HG02938 (cell line): ENCODE results near the gene SGIP1.
"Not testable (repeated sequence)": the region's sequence is repeated elsewhere in the genome, so short reads cannot be mapped to it uniquely, and the experiment has no call there.

Experiments
- ATAC-seq: cut with Tn5 transposase; IDR thresholded peaks from one replicate; pipeline ENCODE4 v1.9.1; 2021; ENCODE audit warnings: mild to moderate bottlenecking, moderate library complexity; ENCODE audit not compliant: unreplicated experiment

SGIP1 gene

GRCh38 chr1:66725885-66726665, 192.1 kb downstream of the SGIP1 start:
- peak; percentile 72 for ATAC-seq

DNA sequence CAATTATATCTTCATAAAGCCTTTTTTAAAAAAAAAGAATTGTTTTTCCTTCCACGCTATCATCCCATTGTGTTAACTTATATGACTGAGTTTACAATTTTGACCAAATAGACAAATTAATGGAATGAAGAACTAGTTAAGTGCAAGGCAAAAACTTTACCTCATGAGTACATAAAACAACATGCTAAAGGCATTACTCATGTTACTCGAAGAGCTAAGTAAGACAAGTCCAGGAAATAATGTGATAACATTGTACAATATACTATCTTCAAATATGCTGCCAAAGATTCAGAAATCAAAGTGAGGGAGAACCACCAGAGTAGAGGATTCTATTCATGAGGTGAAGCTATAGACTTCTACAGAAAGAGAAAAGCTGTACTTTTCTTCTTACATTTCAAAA, 194.1 kb downstream of the SGIP1 start:
- ATAC-seq, result no peak

DNA sequence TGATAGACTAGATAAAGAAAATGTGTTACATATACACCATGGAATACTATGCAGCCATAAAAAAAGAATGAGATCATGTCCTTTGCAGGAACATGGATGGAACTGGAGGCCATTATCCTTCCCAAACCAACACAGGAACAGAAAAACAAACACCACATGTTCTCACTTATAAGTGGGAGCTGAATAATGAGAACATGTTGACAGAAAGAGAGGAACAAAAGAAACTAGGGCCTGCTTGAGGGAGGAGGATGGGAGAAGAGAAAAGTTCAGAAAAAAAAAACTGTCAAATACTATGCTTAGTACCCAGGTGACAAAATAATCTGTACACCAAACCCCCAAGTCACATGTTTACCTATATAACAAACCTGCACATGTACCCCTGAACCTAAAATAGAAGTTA, 194.8 kb downstream of the SGIP1 start:
- not testable (repeated sequence) for ATAC-seq

GRCh38 chr1:66729119-66729518, 195.2 kb downstream of the SGIP1 start:
- ATAC-seq, result no peak

DNA sequence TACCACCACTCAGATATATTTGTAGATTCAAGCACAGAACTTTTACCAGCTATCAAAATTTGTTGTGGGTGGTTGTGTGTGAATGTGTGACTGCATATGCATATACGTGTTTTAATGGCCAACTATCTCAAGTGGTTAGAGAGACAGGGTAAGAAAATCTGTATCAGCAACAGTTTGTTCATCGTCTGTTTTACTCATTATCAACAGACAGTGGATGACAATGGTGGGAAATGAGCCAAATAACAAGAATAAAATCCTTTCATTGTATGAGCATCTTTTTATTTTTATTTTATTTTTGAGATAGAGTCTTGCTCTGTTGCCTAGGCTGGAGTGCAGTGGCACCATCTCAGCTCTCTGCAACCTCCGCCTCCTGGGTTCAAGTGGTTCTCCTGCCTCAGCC, 195.6 kb downstream of the SGIP1 start:
- ATAC-seq, result no peak

GRCh38 chr1:66730462-66730861, 196.5 kb downstream of the SGIP1 start:
- no peak for ATAC-seq

GRCh38 chr1:66731170-66731865, 197.4 kb downstream of the SGIP1 start:
- peak; percentile 54 for ATAC-seq

GRCh38 chr1:66732407-66733166, 198.6 kb downstream of the SGIP1 start:
- ATAC-seq, result peak; percentile 71

DNA sequence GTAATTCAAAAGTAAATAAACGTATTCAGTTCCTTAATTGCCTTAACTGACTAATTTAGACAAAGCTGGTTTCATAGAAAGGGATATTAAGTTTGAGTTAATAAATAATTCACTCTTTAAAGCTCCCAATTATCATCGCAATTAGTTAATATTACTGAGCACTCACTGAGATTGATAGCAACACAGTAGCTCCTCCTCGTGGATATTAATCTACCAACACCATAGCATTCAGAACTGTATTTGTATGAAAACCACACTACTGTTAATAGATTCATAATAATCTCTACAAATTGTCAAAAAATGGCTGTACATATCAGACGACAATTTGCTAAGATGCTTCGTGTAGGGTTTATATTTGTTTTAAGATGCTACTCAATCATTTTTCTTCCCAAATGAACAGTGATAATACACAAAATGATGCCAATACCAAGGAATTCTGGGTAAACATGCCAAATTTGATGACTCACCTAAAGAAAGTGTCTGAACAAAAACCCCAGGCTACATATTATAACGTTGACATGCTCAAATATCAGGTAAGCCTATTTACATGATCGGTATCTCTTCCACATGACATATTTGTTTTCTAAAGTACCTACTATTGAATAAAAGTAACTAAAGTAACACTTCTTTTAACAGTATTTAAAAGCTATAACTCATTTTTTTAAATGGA, 199.5 kb downstream of the SGIP1 start:
- ATAC-seq, result no peak

DNA sequence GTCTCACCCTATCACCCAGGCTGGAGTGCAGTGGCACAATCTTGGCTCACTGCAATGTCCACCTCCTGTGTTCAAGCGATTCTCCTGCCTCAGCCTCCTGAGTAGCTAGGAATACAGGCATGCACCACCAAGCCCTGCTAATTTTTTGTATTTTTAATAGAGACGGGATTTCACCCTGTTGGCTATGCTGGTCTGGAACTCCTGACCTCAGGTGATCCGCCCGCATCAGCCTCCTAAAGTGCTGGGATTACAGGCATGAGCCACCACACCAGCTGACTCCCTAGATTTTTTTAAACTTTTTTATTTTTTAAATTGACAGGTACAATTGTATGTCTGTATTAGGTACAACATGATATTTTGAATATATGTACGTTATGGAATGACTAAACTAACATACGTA, 200.6 kb downstream of the SGIP1 start:
- ATAC-seq, result not testable (repeated sequence)

GRCh38 chr1:66737836-66738235, 203.9 kb downstream of the SGIP1 start:
- ATAC-seq, result no peak

- no peak for ATAC-seq
These were observed 205.6 kb downstream of the SGIP1 start for GRCh38 chr1:66739401-66740157.

GRCh38 chr1:66745451-66745850, 211.5 kb downstream of the SGIP1 start:
- no peak for ATAC-seq

- no peak for ATAC-seq
These were observed 213.5 kb downstream of the SGIP1 start for GRCh38 chr1:66747501-66747900.

- ATAC-seq, result no peak
These were observed 216.6 kb downstream of the SGIP1 start for GRCh38 chr1:66750577-66750976.

- no peak for ATAC-seq
These were observed 217.2 kb downstream of the SGIP1 start for GRCh38 chr1:66751160-66751559.

- ATAC-seq, result no peak
These were observed 218.1 kb downstream of the SGIP1 start, which contains the start of gene DYNLT5 for GRCh38 chr1:66752000-66752592. DYNLT5 (plus strand) TSS chr1:66752459; CDS start chr1:66754659, 2,200 bp downstream.

- ATAC-seq, result no peak
These were observed 218.9 kb downstream of the SGIP1 start for GRCh38 chr1:66752671-66753371.

GRCh38 chr1:66757722-66758240, 223.8 kb downstream of the SGIP1 start:
- no peak for ATAC-seq
